Activated naive CD8-positive, alpha-beta T cell treated with anti-CD3 and anti-CD28 coated beads, Interleukin-2, amount 50 U/mL, for 16 hours (primary cell): ENCODE data around the gene DCUN1D3.
A peak's percentile ranks its signal among the peaks of the same experiment; 100 is the strongest.
"Not testable (repeated sequence)": the region's sequence is repeated elsewhere in the genome, so short reads cannot be mapped to it uniquely, and the experiment has no call there.

Experiments used
- DNase-seq: peaks from one replicate; pipeline ENCODE4 v3.0.0-alpha.2; 2020; ENCODE audit warnings: low read depth, low spot score

Gene DCUN1D3

DNA sequence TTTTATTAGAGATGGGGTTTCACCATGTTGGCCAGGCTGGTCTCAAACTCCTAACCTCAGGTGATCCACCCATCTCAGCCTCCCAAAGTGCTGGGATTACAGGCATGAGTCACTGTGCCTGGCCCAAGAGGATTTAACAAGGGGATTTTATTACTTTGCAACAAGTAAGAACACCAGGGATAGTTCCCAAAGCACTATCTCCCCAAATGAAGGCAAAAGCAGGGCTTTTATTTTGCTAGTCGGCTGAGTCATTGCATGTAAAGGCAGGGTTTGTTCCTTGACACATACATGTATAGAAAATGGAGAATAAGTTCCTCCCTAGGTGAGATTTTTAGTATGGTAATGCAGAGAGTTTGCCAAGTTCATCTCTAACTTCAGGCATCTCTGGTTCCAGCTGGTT is 69.8 kb downstream of the DCUN1D3 start:
- DNase-seq, result no peak

DNA sequence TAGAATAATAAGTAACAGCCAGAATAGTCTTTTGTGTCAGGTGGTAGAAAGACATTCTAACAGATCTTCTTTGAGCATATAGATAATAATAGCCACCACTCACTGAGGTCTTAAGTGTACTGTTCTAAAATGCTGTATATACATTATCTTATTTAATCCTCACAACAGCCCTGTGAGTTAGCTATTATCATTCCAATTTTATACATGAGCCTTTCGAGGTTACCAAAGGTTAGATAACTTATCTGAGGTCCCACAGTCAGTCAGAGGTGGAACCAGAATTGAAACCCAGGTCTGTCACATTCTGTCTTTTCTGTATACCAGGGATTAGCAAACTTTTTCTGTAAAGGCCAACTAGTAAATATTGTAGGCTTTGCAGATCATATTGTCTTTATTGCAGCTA is 70.6 kb downstream of the DCUN1D3 start:
- no peak for DNase-seq

DNA sequence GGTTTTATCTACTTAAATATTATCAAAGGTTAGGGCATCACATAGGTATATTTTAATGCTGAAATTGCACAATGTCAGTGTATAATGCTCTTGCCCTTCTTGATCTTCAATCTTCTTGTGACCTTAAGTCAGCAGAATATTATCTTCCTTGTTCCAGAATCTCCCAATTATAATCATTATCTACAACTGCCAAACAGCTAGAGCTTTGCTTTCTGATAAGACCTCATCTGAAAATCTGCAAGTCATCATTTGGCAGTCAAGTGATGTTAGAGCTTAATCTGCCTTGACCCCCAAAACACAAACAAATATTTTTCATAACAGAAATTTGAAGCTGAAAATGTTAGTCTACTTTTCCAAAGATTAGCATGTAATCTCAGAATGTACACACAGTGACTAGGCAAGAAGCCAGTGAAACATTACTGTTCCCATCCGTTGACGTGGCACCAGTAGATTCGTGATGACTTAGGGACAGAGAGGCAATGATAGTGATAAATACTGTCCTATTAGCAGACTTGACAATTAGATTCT is 74.1 kb downstream of the DCUN1D3 start:
- no peak for DNase-seq

DNA sequence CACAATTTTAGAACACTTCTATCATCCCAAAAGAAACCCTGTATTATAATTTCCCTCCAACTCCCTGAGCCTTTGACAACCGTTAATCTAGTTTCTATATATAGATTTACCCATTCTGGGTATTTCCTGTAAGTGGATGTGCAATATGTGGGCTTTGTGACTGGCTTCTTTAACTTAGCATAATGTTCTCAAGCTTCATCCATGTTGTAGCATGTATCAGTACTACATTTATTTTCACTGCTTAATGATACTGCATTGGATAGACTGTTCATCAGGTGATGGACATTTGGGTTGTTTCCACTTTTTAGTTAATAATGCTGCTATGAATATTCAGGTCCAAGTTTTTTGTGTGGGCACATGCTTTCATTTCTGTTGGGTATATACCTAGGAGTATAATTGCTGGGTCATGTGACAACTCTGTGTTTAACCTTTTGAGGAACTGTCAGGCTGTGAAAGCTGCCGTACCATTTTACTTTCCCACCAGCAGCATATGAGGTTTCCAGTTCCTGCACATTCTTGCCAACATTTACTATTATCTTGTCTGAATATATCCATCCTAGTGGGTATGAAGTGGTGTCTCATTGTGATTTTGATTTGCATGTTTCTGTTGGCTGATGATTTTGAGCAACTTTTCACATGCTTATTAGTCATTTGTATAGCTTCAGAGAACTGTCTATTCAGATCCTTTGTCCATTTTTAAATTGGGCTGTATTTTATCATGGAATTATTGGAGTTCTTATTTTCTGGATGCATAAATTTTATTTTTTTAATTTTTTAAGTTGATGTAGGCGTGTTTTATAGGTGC is 77.4 kb downstream of the DCUN1D3 start:
- DNase-seq, result no peak

DNA sequence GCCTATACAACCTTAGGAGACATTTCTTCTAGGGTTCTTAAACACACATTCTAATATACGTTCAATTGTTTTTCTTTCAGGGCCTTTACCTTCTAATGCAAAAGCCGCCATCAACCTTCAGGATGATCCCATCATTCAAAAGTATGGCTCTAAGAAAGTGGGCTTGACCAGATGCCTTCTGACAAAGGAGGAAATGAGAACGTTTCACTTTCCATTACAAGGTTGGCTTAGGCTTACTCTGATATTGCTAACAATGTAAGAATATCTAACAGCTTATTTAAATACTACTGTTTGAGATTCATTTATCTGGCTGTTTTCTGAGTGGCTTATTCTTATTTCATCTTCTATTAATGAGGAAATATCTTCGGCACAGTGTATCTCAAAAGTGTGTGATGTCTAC is 78.5 kb downstream of the DCUN1D3 start:
- DNase-seq, result no peak

DNA sequence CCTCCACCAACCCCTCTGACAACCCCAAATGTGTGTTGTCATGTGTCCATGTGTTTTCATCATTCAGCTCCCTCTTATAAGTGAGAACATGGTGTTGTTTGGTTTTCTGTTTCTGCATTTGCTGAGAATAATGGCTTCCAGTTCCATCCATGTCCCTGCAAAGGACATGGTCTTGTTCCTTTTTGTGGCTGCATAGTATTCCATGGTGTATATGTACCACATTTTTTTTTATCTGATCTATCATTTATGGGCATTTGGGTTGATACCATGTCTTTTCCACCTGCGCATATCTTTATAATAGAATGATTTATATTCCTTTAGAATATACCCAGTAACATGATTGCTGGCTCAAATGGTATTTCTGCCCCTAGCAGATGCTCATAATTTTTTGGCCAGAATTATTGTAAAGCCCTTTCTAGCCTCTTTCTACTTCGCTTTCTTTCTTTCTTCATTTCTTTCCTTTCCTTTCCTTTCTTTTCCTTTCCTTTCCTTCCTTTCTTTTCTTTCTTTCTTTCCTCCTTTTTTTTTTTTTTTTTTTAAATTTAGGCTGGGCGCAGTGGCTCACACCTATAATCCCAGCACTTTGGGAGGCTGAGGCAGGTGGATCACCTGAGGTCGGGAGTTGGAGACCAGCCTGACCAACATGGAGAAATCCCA is 81.1 kb downstream of the DCUN1D3 start:
- DNase-seq, result no peak

DNA sequence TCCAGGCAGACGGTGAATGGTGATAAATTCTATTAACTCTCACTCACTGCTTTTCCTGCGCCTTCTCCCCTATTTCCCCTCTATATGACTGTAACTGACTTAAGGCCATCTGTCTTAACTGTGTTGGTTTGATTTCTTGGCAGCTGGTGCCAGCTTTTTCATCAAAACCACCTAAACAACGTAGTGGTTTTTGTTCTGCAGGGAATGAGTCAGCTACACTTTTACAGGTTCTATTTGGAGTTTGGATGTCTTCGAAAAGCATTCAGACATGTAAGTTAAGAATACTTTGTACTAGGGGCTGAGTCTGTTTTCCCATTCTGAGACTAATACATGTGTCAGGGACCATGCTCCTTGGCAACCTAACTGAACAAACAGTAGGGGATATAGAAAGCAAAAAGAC is 85.4 kb downstream of the DCUN1D3 start:
- no peak for DNase-seq

DNA sequence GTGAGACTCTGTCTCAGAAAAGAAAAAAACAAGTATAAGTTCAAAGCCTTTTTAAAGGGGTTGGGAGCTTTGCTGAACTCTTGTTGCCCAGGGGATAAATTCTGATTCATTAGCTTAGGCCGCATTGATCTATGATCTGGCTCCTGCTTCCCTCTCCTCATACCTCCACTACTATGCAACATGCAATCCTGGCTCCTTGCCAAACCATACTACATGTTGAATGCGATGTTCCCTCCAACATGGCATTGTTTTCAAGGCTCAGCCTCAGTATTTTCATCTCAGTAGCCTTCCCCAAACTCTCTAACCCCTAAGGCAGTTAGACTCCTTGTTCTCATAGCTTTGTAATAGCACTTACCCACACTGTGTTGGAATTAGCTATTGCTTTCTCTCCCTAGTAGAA is 87.6 kb downstream of the DCUN1D3 start:
- no peak for DNase-seq

DNA sequence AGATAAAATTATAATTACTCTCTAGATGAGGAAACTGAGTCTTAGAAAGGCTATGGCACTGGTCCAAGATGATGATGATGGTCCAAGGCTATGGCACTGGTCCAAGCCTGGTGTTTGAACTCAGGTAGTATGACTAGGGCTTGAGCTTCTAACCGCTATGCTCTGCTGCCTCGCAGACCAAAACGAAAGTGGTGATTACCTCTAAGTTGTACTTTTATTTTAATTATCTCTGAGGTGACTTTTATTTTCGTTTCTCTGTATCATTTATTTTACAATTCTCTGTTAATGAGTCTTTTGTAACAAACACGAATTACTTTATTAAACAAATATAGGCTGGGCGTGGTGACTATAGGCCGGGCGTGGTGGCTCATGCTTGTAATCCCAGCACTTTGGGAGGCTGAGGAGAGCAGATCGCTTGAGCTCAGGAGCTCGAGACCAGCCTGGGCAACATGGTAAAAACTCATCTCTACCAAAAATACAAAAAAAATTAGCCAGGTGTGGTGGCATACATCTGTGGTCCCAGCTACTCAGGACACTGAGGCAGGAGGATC is 88.2 kb downstream of the DCUN1D3 start:
- DNase-seq, result no peak

DNA sequence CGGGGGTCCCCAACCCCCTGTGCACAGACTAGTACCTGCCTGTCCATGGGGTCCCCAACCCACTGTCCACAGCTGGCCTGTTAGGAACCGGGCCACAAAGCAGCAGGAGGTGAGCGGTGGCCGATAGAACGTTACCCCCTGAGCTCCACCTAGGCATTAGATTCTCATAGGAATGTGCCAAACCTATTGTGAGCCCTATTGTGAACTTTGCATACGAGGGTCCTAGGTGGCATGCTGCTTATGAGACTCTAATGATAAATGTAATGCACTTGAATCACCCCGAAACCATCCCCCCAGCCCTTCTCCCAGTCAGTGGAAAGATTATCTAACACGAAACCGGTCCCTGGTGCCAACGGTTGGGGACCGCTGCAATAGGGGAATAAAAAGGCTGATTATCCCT is 92.3 kb downstream of the DCUN1D3 start:
- no peak for DNase-seq

DNA sequence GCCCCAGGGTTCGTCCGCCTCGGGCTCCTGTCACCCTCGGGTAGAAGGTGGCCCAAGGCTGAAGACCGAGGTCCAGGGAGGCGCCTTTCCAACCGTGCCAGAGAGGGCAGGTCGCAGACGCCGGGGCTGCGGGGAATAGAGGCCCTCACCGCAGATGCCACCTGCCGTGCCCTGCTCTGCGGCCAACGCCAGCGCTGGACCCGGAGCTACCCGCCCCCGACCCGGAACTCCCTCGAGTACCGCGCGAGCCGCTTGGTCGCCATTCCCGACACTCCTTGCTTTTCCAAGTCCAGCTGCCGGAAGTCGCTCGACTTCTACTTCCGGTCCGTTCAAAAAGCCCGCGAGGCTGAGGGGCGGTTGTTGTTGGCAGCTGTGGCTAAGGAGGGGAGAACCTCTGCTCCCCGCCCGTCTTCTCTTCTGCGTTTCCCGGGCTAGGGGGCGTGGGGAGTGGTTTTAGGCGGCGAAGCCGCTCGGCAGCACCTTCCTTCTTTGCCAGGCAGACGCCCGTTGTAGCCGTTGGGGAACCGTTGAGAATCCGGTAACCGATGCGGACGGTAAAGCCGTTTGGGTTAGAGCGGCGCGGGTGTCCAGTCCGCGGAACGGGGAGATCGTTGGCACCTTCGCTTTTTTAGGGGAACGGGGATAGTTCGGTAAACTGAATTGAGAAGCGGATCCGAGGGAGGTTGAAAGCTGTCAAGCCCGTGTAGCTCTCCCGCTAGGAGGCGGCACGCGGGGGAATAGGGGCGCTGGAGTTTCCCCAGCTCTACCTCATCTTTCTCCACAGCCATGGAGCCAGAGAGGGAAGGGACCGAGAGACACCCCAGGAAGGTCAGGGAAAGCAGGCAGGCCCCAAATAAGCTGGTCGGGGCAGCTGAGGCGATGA is 93.7 kb downstream of the DCUN1D3 start, which contains the start of the genes ERI2 and REXO5:
TSS of gene ERI2 (minus strand) at position 305 of the 883 bp plus-strand sequence. CDS start at position 263, 42 bp downstream.
TSS of gene REXO5 (plus strand) at position 360 of the 883 bp plus-strand sequence. CDS start at position 787, 427 bp downstream.
- DNase-seq, result peak; percentile 49

DNA sequence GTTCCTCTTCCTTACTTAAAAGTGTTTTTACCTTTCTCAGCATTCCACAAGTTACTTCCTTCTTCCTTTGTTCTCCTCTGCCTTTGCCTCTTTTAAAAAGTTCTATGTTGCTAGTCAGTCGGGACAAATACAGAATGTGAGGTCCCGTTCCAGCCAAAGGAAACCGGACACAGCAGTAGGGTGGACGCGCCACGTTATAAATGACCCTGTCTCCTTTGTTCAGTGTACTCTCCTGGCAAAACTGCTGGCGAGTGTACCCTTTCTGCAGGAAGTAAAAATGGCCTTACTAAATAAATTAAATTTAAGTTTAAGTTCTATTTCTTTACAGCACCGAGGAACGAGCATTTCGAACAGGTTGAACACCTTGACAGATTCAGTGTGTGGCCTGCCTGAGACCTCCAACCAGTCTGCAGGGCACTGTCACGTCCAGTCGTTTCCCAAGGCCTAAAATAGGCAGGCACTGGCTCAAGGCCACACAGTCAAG is 94.4 kb downstream of the DCUN1D3 start:
- not testable (repeated sequence) for DNase-seq
